ENCODE results near the gene EDDM3A. TPM values are rescaled to one million over a fixed set of nuclear protein-coding genes. Genes with fewer than 3 reads are reported as not detected.
"Not testable (repeated sequence)": the region's sequence is repeated elsewhere in the genome, so short reads cannot be mapped to it uniquely, and the experiment has no call there.

The EDDM3A gene
- total RNA-seq, 3 donors from 2014 or later: not detected

- intact Hi-C loops (cut with DNase I, micrococcal nuclease): loop anchor here (5.0 to 10.0 kb wide), 2 partner anchors 157 to 165 kb away; no protein-coding TSS in a partner anchor
- Histone ChIP-seq H3K36me3 (ENCODE audit: low read depth) (no peaks in the 10 kb centered on the region), H3K9me3 (no peaks in the 10 kb centered on the region), H3K4me3 (no peak overlapping the region), H3K4me1 (ENCODE audit: low read depth) (no peaks in the 10 kb centered on the region)
- DNase-seq: no peak
- no peak for ATAC-seq
- no peak for TF ChIP-seq CTCF (IDR thresholded peaks at IDR 0.05)
Measured at GRCh38 chr14:20699931-20700330, 45.8 kb upstream of the EDDM3A start.

DNA sequence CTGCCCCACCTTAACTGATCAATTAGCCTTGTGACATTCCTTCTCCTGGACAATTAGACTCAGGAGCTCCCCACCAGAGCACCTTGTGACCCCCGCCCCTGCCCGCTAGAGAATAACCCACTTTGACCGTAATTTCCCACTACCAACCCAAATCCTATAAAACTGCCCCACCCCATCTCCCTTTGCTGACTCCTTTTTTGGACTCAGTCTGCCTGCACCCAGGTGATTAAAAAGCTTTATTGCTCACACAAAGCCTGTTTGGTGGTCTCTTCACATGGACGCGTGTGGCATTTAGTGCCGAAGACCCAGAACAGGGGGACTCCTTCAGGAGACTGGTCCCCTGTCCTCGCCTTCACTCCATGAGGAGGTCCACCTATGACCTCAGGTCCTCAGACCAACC, 44.7 kb upstream of the EDDM3A start:
- intact Hi-C loops (cut with DNase I, micrococcal nuclease); H3K4me3 ChIP-seq; ATAC-seq; H3K4me1 ChIP-seq (ENCODE audit: low read depth); DNase-seq; H3K36me3 ChIP-seq (ENCODE audit: low read depth); H3K9me3 ChIP-seq: not testable (repeated sequence)

DNA sequence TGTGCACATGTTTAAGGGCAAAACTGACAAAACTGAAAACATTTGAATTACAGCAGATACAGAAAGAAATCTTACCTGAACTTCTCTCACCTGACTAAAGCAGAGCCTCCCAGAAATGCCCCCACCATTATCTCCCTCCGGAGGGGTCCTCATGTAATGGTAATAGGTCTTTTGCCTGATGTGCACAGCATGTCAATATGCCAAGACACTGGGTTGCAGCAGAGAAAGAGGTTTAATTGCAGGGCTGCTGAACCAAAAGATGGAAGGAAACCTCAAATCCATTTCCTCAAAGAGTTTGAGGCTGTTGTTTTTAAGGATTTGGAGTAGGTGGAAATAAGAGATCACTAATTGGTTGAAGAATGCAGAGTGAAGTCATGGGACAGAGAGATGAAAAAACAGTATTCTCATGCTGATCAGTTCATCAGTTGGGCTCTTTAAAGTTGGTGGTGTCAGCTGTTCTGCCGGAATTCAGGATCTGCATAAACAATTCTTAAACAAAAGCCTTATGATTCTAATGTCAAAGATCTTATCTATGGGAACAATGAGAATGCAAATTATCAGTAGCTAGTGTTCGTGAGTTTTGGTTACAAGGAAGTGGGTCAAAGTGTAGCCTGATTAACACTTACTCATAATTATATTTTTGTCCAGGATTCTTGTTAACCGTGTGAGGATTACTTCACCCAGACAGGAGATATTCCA, 38.9 kb upstream of the EDDM3A start:
- ATAC-seq: no peak
- no peak overlapping the region for H3K4me3 ChIP-seq
- peaks cover 4% of the 10 kb centered on the region for H3K9me3 ChIP-seq
- H3K36me3 ChIP-seq (ENCODE audit: low read depth): no peaks in the 10 kb centered on the region
- no peak for TF ChIP-seq CTCF (IDR thresholded peaks at IDR 0.05)
- DNase-seq: no peak
- no peaks in the 10 kb centered on the region for H3K4me1 ChIP-seq (ENCODE audit: low read depth)
- intact Hi-C loops (cut with DNase I, micrococcal nuclease): no loop called here

- ATAC-seq: peak; percentile 43
- Histone ChIP-seq H3K36me3 (ENCODE audit: low read depth) (no peaks in the 10 kb centered on the region), H3K4me1 (ENCODE audit: low read depth) (no peaks in the 10 kb centered on the region), H3K9me3 (peaks cover 4% of the 10 kb centered on the region), H3K4me3 (no peak overlapping the region)
- peak in 1 of 3 donors; percentile 33 for DNase-seq
- intact Hi-C loops (cut with DNase I, micrococcal nuclease): no loop called here
- TF ChIP-seq CTCF (IDR thresholded peaks at IDR 0.05): no peak
Measured at GRCh38 chr14:20707622-20708021, 38.1 kb upstream of the EDDM3A start.

DNA sequence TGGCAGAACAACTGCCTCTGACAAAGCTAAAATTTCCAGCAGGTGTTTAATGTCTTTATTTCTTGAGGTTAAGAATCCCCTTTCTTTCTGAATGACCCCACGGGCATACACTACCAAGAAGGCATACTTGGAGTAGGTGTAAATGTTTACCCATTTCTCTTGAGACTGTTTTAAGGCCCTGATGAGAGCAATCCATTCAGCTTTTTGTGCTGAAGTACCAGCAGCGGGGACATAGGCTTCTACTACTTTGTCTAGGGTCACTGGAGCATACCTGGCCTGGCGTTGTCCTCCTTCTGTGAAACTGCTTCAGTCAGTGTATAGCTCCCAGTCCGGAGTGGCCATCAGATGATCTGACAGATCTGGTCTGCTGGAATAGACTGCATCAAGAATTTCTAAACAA, 34.4 kb upstream of the EDDM3A start:
- intact Hi-C loops (cut with DNase I, micrococcal nuclease): no loop called here
- Histone ChIP-seq H3K36me3 (ENCODE audit: low read depth) (no peaks in the 10 kb centered on the region), H3K9me3 (no peaks in the 10 kb centered on the region), H3K4me1 (ENCODE audit: low read depth) (no peaks in the 10 kb centered on the region), H3K4me3 (no peak overlapping the region)
- no peak for ATAC-seq
- no peak for TF ChIP-seq CTCF (IDR thresholded peaks at IDR 0.05)
- DNase-seq: no peak

DNA sequence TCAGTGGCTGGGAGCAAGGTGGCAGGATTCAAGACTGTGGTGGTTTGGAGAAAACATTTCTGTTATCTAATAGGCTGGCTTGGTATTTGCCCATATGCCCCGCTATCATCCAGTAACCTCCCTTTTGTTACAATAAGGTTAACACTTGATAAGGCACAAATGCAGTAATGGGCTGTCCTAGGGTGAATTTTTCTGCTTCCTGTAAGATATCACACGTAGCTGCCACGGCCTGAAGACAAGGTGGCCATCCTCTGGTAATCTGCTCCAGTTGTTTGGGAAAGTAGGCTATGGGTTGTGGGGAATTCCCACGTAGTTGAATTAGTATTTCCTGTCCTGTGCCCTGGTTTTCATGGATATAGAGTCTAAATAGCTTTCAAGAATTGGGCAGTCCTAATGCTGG, 34.0 kb upstream of the EDDM3A start:
- DNase-seq: no peak
- Histone ChIP-seq H3K4me3 (no peak overlapping the region), H3K9me3 (no peaks in the 10 kb centered on the region), H3K4me1 (ENCODE audit: low read depth) (no peaks in the 10 kb centered on the region), H3K36me3 (ENCODE audit: low read depth) (no peaks in the 10 kb centered on the region)
- no peak for ATAC-seq
- no peak for TF ChIP-seq CTCF (IDR thresholded peaks at IDR 0.05)
- intact Hi-C loops (cut with DNase I, micrococcal nuclease): no loop called here

All from mucosa of descending colon (tissue), 3 donors.